Peyer's patch (tissue), 4 donors: Measurements from ENCODE around the gene ASB6. TPM values are rescaled to one million over a fixed set of nuclear protein-coding genes. Genes with fewer than 3 reads are reported as not detected.

ENCODE experiments used
- DNase-seq, 3 donors: peaks; one replicate each; pipeline ENCODE4 v3.0.0-alpha.2; 2017 to 2019
- H3K27ac ChIP-seq, 4 donors: fragments of 200-600 bp; sonication (generic); one replicate each; pipeline ENCODE4 v1.5.1; 2016 to 2019
- H3K27me3 ChIP-seq, 2 donors: fragments of 200-600 bp; sonication (generic); one replicate each; pipeline ENCODE4 v1.5.1; 2019
- H3K36me3 ChIP-seq, 3 donors: fragments of 200-600 bp; sonication (generic); one replicate each; pipeline ENCODE4 v1.5.1; 2016 to 2019
- H3K4me1 ChIP-seq, 4 donors: fragments of 200-600 bp; sonication (generic); one replicate each; pipeline ENCODE4 v1.5.1; 2016 to 2019
- H3K4me3 ChIP-seq, 4 donors: fragments of 200-600 bp; sonication (generic); 1 replicate in 3 of 4; 2 replicates in 1 of 4; pipeline ENCODE4 v1.5.1; 2016 to 2019; ENCODE audit warnings: mild to moderate bottlenecking in 1 of 4
- H3K9me3 ChIP-seq, 4 donors: fragments of 200-600 bp; sonication (generic); one replicate each; pipeline ENCODE4 v1.5.1; 2016 to 2019; ENCODE audit warnings: mild to moderate bottlenecking in 1 of 4
- POLR2A ChIP-seq, 2 donors: fragments of 450-650 bp; IDR thresholded peaks; one replicate each; pipeline ENCODE4 v1.5.1; 2017; ENCODE audit warnings: antibody characterized with exemption in 2 of 2, mild to moderate bottlenecking in 2 of 2, moderate library complexity in 2 of 2
- total RNA-seq, 4 donors: library from RNA; depleted of rRNA; stranded (reverse); fragments of >200 nt; gene quantifications; one replicate each; pipeline ENCODE4 v1.1.0, GENCODE V29; 2016
- TF ChIP-seq, protein P1 (sequence below), 6 experiments: fragments of 450-650 bp in 4 of 6; fragments of 200-600 bp in 2 of 6; sonication (generic) in 1 of 6; IDR thresholded peaks; one replicate each; pipeline ENCODE4 v1.5.1; 2017 to 2019; ENCODE audit warnings: antibody characterized with exemption in 6 of 6, mild to moderate bottlenecking in 3 of 6, moderate library complexity in 1 of 6

ASB6 gene
- total RNA-seq, 4 donors from 2014 or later = 19.8 to 26.8 (median 23.0) TPM

DNA sequence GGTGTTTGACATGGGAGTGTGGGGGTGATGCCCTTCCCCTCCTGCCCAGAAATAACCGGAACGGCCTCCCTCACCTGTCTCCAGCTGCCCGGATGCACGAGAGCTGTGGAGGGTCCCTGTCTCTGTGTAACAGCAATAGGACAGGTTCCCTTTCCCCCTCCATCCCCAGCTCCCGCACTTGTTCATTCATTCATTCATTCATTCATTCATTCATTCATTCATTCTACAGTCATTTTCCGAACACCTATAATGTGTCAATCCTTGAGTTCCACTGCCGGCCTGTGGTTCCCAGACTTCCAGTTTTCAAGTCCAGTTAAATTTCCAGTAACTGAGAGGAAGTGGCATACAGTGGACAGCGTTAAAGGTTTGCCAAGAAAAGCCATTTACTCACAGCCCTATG is 30.8 kb upstream of the ASB6 start:
- H3K27ac ChIP-seq = no peak overlapping the region
- H3K9me3 ChIP-seq = no peaks in the 10 kb centered on the region
- no peaks in the 10 kb centered on the region for H3K27me3 ChIP-seq
- H3K36me3 ChIP-seq = no peaks in the 10 kb centered on the region
- TF ChIP-seq POLR2A (IDR thresholded peaks at IDR 0.05) = no peak
- TF ChIP-seq, protein P1, sequence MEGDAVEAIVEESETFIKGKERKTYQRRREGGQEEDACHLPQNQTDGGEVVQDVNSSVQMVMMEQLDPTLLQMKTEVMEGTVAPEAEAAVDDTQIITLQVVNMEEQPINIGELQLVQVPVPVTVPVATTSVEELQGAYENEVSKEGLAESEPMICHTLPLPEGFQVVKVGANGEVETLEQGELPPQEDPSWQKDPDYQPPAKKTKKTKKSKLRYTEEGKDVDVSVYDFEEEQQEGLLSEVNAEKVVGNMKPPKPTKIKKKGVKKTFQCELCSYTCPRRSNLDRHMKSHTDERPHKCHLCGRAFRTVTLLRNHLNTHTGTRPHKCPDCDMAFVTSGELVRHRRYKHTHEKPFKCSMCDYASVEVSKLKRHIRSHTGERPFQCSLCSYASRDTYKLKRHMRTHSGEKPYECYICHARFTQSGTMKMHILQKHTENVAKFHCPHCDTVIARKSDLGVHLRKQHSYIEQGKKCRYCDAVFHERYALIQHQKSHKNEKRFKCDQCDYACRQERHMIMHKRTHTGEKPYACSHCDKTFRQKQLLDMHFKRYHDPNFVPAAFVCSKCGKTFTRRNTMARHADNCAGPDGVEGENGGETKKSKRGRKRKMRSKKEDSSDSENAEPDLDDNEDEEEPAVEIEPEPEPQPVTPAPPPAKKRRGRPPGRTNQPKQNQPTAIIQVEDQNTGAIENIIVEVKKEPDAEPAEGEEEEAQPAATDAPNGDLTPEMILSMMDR (IDR thresholded peaks at IDR 0.05) = no peak
- no peak overlapping the region for H3K4me3 ChIP-seq
- DNase-seq = no peak
- H3K4me1 ChIP-seq = no peaks in the 10 kb centered on the region

DNA sequence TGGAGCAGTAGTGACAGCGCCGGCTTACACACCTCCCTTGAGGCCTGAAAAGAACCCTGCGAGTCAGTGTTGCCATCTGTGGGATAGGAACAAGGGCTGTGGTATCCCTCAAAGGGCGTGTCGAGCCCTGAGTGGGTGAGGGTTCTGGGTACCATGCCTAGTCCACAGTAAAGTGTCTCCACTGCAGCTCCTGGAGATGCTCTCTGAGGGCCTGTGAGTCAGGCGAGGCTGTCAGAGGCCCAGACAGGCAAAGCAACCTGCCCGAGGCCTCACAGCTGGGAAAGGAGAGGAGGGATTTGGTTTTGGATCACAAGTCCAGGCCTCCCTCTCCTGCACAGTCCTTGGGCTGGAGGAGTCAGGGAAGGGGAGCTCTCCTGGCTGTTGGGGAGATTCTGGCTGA is 29.6 kb upstream of the ASB6 start:
- H3K27me3 ChIP-seq = peaks cover 0 to 4% of the 10 kb centered on the region in 2 donors
- H3K9me3 ChIP-seq = no peaks in the 10 kb centered on the region
- no peak for DNase-seq
- TF ChIP-seq, protein P1 (IDR thresholded peaks at IDR 0.05) = no peak
- TF ChIP-seq POLR2A (IDR thresholded peaks at IDR 0.05) = no peak
- no peaks in the 10 kb centered on the region for H3K36me3 ChIP-seq
- no peak overlapping the region for H3K27ac ChIP-seq
- no peak overlapping the region for H3K4me3 ChIP-seq
- H3K4me1 ChIP-seq = no peaks in the 10 kb centered on the region

DNA sequence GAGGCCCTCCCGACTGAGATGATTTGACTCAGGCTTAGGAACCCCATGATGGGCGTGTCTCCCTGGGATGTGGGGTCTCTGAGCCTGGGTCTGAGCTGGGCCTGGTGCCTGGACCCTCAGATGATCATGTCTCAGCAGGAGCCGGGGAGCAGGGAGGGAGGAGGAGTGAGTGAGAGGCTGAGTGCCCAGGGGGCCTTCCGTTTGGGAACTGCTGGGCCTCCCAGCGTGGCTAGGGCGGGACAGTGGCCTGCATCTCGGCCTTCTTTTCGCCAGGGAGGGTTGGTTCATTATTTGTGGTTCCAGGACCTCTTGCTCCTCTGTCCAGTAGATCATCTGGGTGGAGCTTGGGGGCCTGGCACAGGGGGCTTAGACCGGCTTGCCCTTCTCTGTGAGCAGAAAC is 29.1 kb upstream of the ASB6 start:
- Histone ChIP-seq H3K4me3 (no peak overlapping the region), H3K4me1 (peaks cover 0 to 4% (median 0%) of the 10 kb centered on the region in 4 donors), H3K27ac (no peak overlapping the region), H3K27me3 (peaks cover 0 to 9% of the 10 kb centered on the region in 2 donors), H3K9me3 (no peaks in the 10 kb centered on the region), H3K36me3 (no peaks in the 10 kb centered on the region)
- TF ChIP-seq, protein P1 (IDR thresholded peaks at IDR 0.05) = no peak
- TF ChIP-seq POLR2A (IDR thresholded peaks at IDR 0.05) = no peak
- DNase-seq = no peak

DNA sequence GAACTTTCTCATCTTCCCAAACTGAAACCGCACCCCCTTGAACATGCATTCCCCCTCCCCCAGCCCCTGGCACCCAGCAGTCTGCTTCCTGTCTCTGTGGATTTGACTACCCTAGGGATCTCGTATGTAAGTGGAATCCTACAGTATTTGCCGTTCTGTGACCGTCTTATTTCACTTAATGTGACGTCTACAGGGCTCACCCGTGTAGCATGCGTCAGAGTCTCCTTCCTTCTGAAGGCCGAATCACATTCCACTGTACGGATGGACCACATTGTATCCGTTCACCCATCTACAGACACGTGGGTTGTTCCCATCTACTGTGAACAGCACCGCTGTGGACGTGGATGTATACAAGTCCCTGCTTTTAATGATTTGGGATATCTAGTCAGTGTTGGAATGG is 28.0 kb upstream of the ASB6 start:
- DNase-seq = no peak
- TF ChIP-seq POLR2A (IDR thresholded peaks at IDR 0.05) = no peak
- TF ChIP-seq, protein P1 (IDR thresholded peaks at IDR 0.05) = no peak
- H3K27ac ChIP-seq = no peak overlapping the region
- peaks cover 0 to 16% (median 0%) of the 10 kb centered on the region in 4 donors for H3K4me1 ChIP-seq
- peaks cover 0 to 15% of the 10 kb centered on the region in 2 donors for H3K27me3 ChIP-seq
- no peaks in the 10 kb centered on the region for H3K36me3 ChIP-seq
- no peaks in the 10 kb centered on the region for H3K9me3 ChIP-seq
- H3K4me3 ChIP-seq = no peak overlapping the region

DNA sequence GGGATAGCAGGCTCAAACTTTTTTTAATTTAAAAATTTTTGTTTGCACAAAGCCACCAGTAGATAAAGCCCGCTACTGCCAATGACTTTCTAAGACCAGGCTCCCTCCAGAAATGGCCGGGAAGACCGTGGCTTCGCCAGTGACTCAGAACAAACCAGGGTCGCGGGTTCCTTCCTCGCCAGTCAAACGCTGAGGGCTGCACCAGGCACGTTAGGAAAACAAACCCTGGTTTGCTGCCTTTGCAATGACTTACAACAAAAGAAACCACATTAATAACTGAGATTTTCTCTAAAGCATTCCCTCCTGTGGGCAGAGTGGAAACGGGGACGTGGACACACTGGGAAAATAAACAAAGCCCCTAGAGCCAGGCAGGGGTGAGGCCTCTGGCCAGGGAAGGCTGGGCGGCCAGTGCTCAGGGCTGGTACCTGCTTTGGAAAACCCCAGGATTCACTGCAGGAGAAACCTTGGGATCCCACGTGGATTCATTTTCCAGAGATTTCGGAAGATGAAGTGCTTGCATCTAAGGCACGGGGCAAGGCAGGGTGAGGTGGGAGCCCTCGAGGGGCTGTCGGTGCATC is 27.3 kb upstream of the ASB6 start:
- TF ChIP-seq, protein P1 (IDR thresholded peaks at IDR 0.05) = no peak
- no peak for TF ChIP-seq POLR2A (IDR thresholded peaks at IDR 0.05)
- Histone ChIP-seq H3K4me1 (peaks cover 0 to 16% (median 0%) of the 10 kb centered on the region in 4 donors), H3K27me3 (peaks cover 0 to 17% of the 10 kb centered on the region in 2 donors), H3K36me3 (no peaks in the 10 kb centered on the region), H3K9me3 (no peaks in the 10 kb centered on the region), H3K27ac (no peak overlapping the region), H3K4me3 (no peak overlapping the region)
- no peak for DNase-seq

DNA sequence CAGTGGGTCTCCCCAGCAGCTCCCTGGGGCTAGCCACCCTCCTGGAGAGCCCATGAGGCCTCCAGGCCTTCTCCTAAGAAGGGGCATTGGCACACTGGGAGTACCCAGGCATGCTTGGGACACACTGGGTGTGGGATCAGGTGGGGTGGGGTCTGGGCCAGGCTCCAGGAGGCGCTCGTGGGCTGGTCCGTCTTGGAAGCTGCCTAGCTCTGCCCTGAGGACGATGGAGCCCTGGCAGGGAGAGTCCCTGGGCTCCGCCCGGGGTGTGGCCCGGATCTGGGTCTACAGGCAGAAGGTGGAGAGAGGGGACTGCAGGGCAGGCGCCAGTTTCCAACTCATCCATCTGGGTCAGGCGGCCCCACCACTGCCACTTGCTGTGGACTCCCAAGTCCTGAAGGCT is 25.9 kb upstream of the ASB6 start:
- Histone ChIP-seq H3K27ac (no peak overlapping the region), H3K4me1 (peaks cover 0 to 16% (median 0%) of the 10 kb centered on the region in 4 donors), H3K9me3 (no peaks in the 10 kb centered on the region), H3K4me3 (no peak overlapping the region), H3K27me3 (peaks cover 0 to 17% of the 10 kb centered on the region in 2 donors), H3K36me3 (no peaks in the 10 kb centered on the region)
- DNase-seq = no peak
- TF ChIP-seq, protein P1 (IDR thresholded peaks at IDR 0.05) = no peak
- no peak for TF ChIP-seq POLR2A (IDR thresholded peaks at IDR 0.05)
